Neural progenitor cell (in vitro differentiated cells): Measurements from ENCODE around the gene FYCO1. TPM values are rescaled to one million over a fixed set of nuclear protein-coding genes. Genes with fewer than 3 reads are reported as not detected.
A peak's percentile ranks its signal among the peaks of the same experiment; 100 is the strongest.

Source experiments
- DNase-seq: peaks from one replicate; pipeline ENCODE4 v3.0.0-alpha.2; 2016; ENCODE audit warnings: low spot score
- H2AFZ ChIP-seq: fragments of 200-600 bp; sonication (generic); replicated peaks from 2 replicates; pipeline ENCODE4 v1.6.1; 2016; ENCODE audit warnings: antibody characterized with exemption
- H3F3A ChIP-seq: fragments of 200-600 bp; sonication (generic); 2 replicates; pipeline ENCODE4 v1.6.1; 2016; ENCODE audit warnings: antibody characterized with exemption, low read depth
- H3K27ac ChIP-seq: fragments of 200-600 bp; sonication (generic); 2 replicates; pipeline ENCODE4 v1.5.1; 2016; ENCODE audit warnings: mild to moderate bottlenecking
- H3K27me3 ChIP-seq: fragments of 200-600 bp; sonication (generic); 2 replicates; pipeline ENCODE4 v1.6.1; 2016; ENCODE audit warnings: mild to moderate bottlenecking, moderate library complexity
- H3K36me3 ChIP-seq: fragments of 200-600 bp; sonication (generic); 2 replicates; pipeline ENCODE4 v1.5.1; 2016
- H3K4me1 ChIP-seq: fragments of 200-600 bp; sonication (generic); 2 replicates; pipeline ENCODE4 v1.6.1; 2016; ENCODE audit warnings: mixed run types
- H3K4me2 ChIP-seq: fragments of 200-600 bp; sonication (generic); 2 replicates; pipeline ENCODE4 v1.6.1; 2016
- H3K4me3 ChIP-seq: fragments of 200-600 bp; sonication (generic); 2 replicates; pipeline ENCODE4 v1.5.1; 2016
- H3K79me2 ChIP-seq: fragments of 200-600 bp; sonication (generic); 2 replicates; pipeline ENCODE4 v1.6.1; 2016; ENCODE audit warnings: low read depth
- H3K9ac ChIP-seq: fragments of 200-600 bp; sonication (generic); 2 replicates; pipeline ENCODE4 v1.6.1; 2016
- H3K9me3 ChIP-seq: fragments of 200-600 bp; sonication (generic); 2 replicates; pipeline ENCODE4 v1.5.1; 2016; ENCODE audit warnings: low read depth
- H4K20me1 ChIP-seq: fragments of 200-600 bp; sonication (generic); 2 replicates; pipeline ENCODE4 v1.6.1; 2016; ENCODE audit warnings: low read depth
- H3K27ac Mint-ChIP-seq: 3 replicates; pipeline ENCODE4 v1.8.0; 2021; ENCODE audit warnings: mixed read lengths
- H3K27me3 Mint-ChIP-seq: 2 replicates; pipeline ENCODE4 v1.8.0; 2022; ENCODE audit warnings: low read depth, mild to moderate bottlenecking, inconsistent platforms, moderate library complexity, mixed read lengths; ENCODE audit not compliant: insufficient read depth
- H3K36me3 Mint-ChIP-seq: 3 replicates; pipeline ENCODE4 v1.8.0; 2021; ENCODE audit warnings: mixed read lengths
- H3K4me1 Mint-ChIP-seq: 3 replicates; pipeline ENCODE4 v1.8.0; 2021; ENCODE audit warnings: mixed read lengths
- H3K4me3 Mint-ChIP-seq: 3 replicates; pipeline ENCODE4 v1.8.0; 2021; ENCODE audit warnings: mild to moderate bottlenecking, moderate library complexity, mixed read lengths
- H3K9me3 Mint-ChIP-seq: 3 replicates; pipeline ENCODE4 v1.8.0; 2020; ENCODE audit warnings: mixed read lengths
- EZH2 ChIP-seq: fragments of 200-600 bp; sonication (generic); IDR thresholded peaks from 2 replicates; pipeline ENCODE4 v1.6.1; 2017; ENCODE audit warnings: antibody characterized with exemption, mild to moderate bottlenecking, moderate library complexity
- EZH2phosphoT487 ChIP-seq: fragments of 200-600 bp; sonication (generic); IDR thresholded peaks from 2 replicates; pipeline ENCODE4 v1.6.1; 2017; ENCODE audit warnings: antibody characterized with exemption
- total RNA-seq: library from RNA; depleted of rRNA; stranded (reverse); fragments of >200 nt; gene quantifications from 2 replicates; pipeline ENCODE4 v1.2.3, GENCODE V29; 2015; ENCODE audit warnings: low replicate concordance
- TF ChIP-seq, protein P1 (sequence below): fragments of 200-600 bp; sonication (generic); IDR thresholded peaks from 2 replicates; pipeline ENCODE4 v1.5.1; 2017; ENCODE audit warnings: antibody characterized with exemption, mild to moderate bottlenecking

FYCO1 gene
- total RNA-seq, 1 donor from 2014 or later = 6.8 TPM

DNA sequence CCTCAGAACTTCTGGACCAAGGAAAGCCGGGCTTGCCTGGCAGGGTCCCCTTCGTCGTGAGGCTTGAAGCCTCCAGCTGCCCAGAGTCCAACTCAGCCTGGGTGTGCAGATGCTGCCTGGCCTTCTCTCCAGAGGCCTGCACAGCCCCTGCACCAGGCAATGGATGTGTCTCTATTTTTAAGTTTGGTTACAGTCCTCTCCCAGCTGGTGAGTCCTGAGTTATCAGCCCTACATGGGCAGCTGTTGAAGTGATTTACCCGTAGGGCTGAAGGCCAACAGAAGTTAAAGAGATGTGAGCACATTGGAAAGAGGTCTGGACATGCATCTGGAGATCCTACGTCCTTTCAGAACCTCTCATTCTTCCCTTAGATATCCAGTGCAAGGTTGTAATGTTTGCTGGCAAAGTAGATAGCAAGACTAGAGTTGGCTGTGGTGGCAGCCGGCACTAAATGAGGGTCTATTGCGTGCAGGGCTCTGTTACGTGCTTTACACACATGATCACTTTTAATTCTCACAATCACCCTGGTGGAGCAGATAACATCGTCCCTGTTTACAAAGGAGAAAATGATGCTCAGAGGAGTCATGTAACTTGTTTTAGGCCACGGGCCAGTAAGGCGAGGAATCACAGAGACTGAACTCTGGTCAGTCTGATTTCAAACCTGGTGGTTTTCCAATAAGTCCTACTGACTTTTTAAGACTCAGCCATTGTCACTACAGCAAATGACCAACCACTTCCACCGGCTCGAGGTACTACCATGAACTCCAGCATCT is 9.9 kb downstream of the FYCO1 start:
- no peak overlapping the region for H3K9ac ChIP-seq
- no peaks in the 10 kb centered on the region for H3K4me1 ChIP-seq
- peaks cover 33% of the 10 kb centered on the region for H4K20me1 ChIP-seq
- TF ChIP-seq EZH2phosphoT487 (no peak), EZH2 (no peak)
- TF ChIP-seq, protein P1, sequence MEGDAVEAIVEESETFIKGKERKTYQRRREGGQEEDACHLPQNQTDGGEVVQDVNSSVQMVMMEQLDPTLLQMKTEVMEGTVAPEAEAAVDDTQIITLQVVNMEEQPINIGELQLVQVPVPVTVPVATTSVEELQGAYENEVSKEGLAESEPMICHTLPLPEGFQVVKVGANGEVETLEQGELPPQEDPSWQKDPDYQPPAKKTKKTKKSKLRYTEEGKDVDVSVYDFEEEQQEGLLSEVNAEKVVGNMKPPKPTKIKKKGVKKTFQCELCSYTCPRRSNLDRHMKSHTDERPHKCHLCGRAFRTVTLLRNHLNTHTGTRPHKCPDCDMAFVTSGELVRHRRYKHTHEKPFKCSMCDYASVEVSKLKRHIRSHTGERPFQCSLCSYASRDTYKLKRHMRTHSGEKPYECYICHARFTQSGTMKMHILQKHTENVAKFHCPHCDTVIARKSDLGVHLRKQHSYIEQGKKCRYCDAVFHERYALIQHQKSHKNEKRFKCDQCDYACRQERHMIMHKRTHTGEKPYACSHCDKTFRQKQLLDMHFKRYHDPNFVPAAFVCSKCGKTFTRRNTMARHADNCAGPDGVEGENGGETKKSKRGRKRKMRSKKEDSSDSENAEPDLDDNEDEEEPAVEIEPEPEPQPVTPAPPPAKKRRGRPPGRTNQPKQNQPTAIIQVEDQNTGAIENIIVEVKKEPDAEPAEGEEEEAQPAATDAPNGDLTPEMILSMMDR = no peak
- Mint-ChIP-seq H3K9me3 (no peaks in the 10 kb centered on the region), H3K27me3 (peaks cover 2% of the 10 kb centered on the region), H3K27ac (no peak overlapping the region), H3K4me3 (no peak overlapping the region), H3K36me3 (peaks cover 6% of the 10 kb centered on the region), H3K4me1 (peaks cover 12% of the 10 kb centered on the region)
- no peaks in the 10 kb centered on the region for H3K27me3 ChIP-seq
- H2AFZ ChIP-seq = no peak overlapping the region
- H3K27ac ChIP-seq = no peak overlapping the region
- no peak overlapping the region for H3K4me2 ChIP-seq
- no peak overlapping the region for H3K4me3 ChIP-seq
- DNase-seq = no peak
- H3F3A ChIP-seq = no peaks in the 10 kb centered on the region
- no peaks in the 10 kb centered on the region for H3K9me3 ChIP-seq
- peaks cover 5% of the 10 kb centered on the region for H3K79me2 ChIP-seq
- peaks cover 3% of the 10 kb centered on the region for H3K36me3 ChIP-seq

DNA sequence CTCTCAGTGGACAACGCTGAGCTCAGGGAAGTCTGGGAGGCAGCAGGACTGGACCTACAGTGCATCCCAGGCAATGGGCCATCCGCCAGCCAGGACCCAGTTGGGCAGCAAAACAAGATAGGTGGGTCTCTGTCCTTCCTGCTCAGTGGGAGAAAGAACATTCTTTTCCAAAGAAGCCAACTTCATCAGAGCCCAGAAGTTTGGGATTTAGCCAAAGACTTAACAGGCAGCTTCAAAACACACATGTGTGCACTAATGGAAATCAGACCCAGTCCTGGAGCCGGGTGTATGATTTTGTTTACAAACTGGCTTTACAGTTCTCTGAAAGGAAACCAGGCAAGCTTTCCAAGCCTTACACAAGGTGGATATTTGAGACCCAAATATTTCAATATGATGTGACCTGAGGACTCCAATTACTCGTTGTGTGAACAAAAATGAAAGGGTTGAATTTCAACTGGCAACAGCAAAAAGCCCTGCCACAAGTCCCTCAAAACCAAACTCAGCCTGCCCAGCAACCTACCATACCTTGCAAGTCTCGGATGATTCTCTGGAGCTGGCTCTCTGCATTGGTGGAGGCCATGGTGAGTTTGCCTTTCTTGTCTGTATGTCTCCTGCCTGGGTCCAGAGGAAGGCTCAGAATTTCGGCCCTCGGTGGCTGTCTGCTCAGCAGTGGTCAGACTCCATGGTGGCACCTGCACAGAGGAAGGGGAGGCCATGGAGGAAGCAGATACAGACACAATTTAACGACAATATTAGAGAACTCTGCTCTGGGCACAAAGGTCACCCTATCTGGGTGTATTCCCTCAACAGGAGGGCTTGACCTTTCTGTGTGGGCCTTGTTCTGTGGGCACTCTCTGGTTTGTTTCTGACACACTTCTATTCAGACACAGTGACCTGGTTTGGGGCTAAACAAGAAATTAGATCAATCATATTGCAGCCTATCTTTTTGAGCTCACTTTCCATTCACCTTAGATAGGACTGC is 11.0 kb downstream of the FYCO1 start:
- Histone ChIP-seq H4K20me1 (peaks cover 25% of the 10 kb centered on the region), H3K9me3 (no peaks in the 10 kb centered on the region), H3K36me3 (peaks cover 7% of the 10 kb centered on the region), H3K79me2 (peaks cover 5% of the 10 kb centered on the region), H2AFZ (no peak overlapping the region), H3K9ac (no peak overlapping the region), H3F3A (no peaks in the 10 kb centered on the region), H3K4me1 (no peaks in the 10 kb centered on the region), H3K4me2 (no peak overlapping the region), H3K4me3 (no peak overlapping the region), H3K27ac (no peak overlapping the region), H3K27me3 (no peaks in the 10 kb centered on the region)
- TF ChIP-seq EZH2 = no peak
- TF ChIP-seq, protein P1 = no peak
- TF ChIP-seq EZH2phosphoT487 = no peak
- peak overlapping the region; percentile 33 for H3K27ac Mint-ChIP-seq
- no peak overlapping the region for H3K4me3 Mint-ChIP-seq
- peaks cover 6% of the 10 kb centered on the region for H3K36me3 Mint-ChIP-seq
- H3K9me3 Mint-ChIP-seq = no peaks in the 10 kb centered on the region
- H3K4me1 Mint-ChIP-seq = peaks cover 12% of the 10 kb centered on the region
- H3K27me3 Mint-ChIP-seq = peaks cover 2% of the 10 kb centered on the region
- no peak for DNase-seq

DNA sequence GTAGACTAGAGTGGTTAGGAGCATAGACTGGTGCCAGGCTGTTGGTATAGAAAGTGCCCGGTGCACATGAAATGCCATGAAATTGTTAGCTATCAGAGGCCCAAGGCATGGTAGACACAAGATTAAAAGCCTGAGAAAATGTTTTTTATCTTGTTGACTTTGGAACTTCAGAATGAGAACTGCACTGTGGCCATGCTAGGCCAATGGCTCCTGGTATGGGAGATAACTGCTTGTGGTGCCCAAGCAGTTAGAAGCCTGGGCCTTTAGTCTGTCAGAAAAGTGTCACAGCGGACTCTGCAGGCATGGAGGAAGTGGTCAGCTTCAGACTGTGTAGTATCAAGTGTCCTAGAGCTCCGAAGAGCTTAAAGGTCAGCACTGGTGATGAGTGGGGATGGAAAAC is 11.9 kb downstream of the FYCO1 start:
- Mint-ChIP-seq H3K36me3 (peaks cover 10% of the 10 kb centered on the region), H3K27ac (no peak overlapping the region), H3K4me1 (peaks cover 12% of the 10 kb centered on the region), H3K9me3 (no peaks in the 10 kb centered on the region), H3K4me3 (no peak overlapping the region), H3K27me3 (no peaks in the 10 kb centered on the region)
- Histone ChIP-seq H3K4me3 (no peak overlapping the region), H3F3A (no peaks in the 10 kb centered on the region), H3K9me3 (no peaks in the 10 kb centered on the region), H3K36me3 (peaks cover 7% of the 10 kb centered on the region), H3K4me1 (no peaks in the 10 kb centered on the region), H3K79me2 (no peaks in the 10 kb centered on the region), H3K27me3 (no peaks in the 10 kb centered on the region), H3K4me2 (no peak overlapping the region), H3K27ac (no peak overlapping the region), H3K9ac (no peak overlapping the region), H2AFZ (no peak overlapping the region), H4K20me1 (peaks cover 25% of the 10 kb centered on the region)
- no peak for DNase-seq
- no peak for TF ChIP-seq EZH2phosphoT487
- TF ChIP-seq EZH2 = no peak
- TF ChIP-seq, protein P1 = no peak
